GM21528 (cell line): ENCODE measurements around the gene RFX1.
A peak's percentile ranks its signal among the peaks of the same experiment; 100 is the strongest.

ENCODE experiments used
- ATAC-seq: cut with Tn5 transposase; IDR thresholded peaks from one replicate; pipeline ENCODE4 v1.9.1; 2021; ENCODE audit warnings: mild to moderate bottlenecking, moderate library complexity; ENCODE audit not compliant: unreplicated experiment, low FRiP score

The RFX1 gene

GRCh38 chr19:13963603-13964105 is 42.5 kb downstream of the RFX1 start:
- no peak for ATAC-seq

GRCh38 chr19:13962699-13963602 is 43.2 kb downstream of the RFX1 start:
- ATAC-seq = no peak

GRCh38 chr19:13961826-13962698 is 44.1 kb downstream of the RFX1 start:
- ATAC-seq = no peak

- ATAC-seq = no peak
Observed at GRCh38 chr19:13960863-13961784, 45.0 kb downstream of the RFX1 start.

- no peak for ATAC-seq
Observed at GRCh38 chr19:13959962-13960862, 45.9 kb downstream of the RFX1 start.

GRCh38 chr19:13959141-13959961 is 46.8 kb downstream of the RFX1 start:
- ATAC-seq = no peak

GRCh38 chr19:13958043-13958442 is 48.1 kb downstream of the RFX1 start:
- no peak for ATAC-seq

- ATAC-seq = no peak
Observed at GRCh38 chr19:13957051-13957450, 49.1 kb downstream of the RFX1 start.

- ATAC-seq = no peak
Observed at GRCh38 chr19:13956365-13956744, 49.8 kb downstream of the RFX1 start.

GRCh38 chr19:13955662-13956364 is 50.3 kb downstream of the RFX1 start:
- ATAC-seq = no peak

GRCh38 chr19:13954185-13954584 is 51.9 kb downstream of the RFX1 start:
- no peak for ATAC-seq

GRCh38 chr19:13952931-13953531 is 53.1 kb downstream of the RFX1 start:
- no peak for ATAC-seq

- peak; percentile 96 for ATAC-seq
Observed at GRCh38 chr19:13952154-13952930, 53.8 kb downstream of the RFX1 start, which contains the start of gene DCAF15. Gene DCAF15 (plus strand): TSS chr19:13952509. CDS start chr19:13952513, 4 bp downstream.

GRCh38 chr19:13951799-13952153 is 54.3 kb downstream of the RFX1 start:
- ATAC-seq = peak; percentile 2

- no peak for ATAC-seq
Observed at GRCh38 chr19:13951043-13951442, 55.1 kb downstream of the RFX1 start.

- ATAC-seq = no peak
Observed at GRCh38 chr19:13946414-13946813, 59.7 kb downstream of the RFX1 start.
